ENCODE data around the gene TMEM245.

- TF ChIP-seq CTCF (conservative IDR thresholded peaks at IDR 0.05; ENCODE audit: low read length), result no peak
- TF ChIP-seq EZH2phosphoT487 (IDR thresholded peaks at IDR 0.05; ENCODE audit: borderline replicate concordance, low read depth, low read length), result no peak
These were observed 91.3 kb downstream of the TMEM245 start for GRCh38 chr9:109028457-109028856.

Data from OCI-LY7 (cell line).